ENCODE results near the gene WDR75.

WDR75 gene

GRCh38 chr2:189483571-189483970 is 42.3 kb downstream of the WDR75 start:
- Histone ChIP-seq H3K9me3 (ENCODE audit: insufficient read depth, low read depth, low read length) (no peaks in the 10 kb centered on the region), H3K27me3 (ENCODE audit: insufficient read depth, low read length) (no peaks in the 10 kb centered on the region), H3K27ac (ENCODE audit: low read length) (no peak overlapping the region), H3K9ac (ENCODE audit: low read depth, low read length) (no peak overlapping the region), H3K36me3 (ENCODE audit: insufficient read depth, low read depth, low read length) (no peaks in the 10 kb centered on the region), H3K4me1 (ENCODE audit: insufficient read depth, low read length) (no peaks in the 10 kb centered on the region), H3K4me3 (ENCODE audit: low read length) (no peak overlapping the region)

- Histone ChIP-seq H3K9ac (ENCODE audit: low read depth, low read length) (no peak overlapping the region), H3K9me3 (ENCODE audit: insufficient read depth, low read depth, low read length) (no peaks in the 10 kb centered on the region), H3K27ac (ENCODE audit: low read length) (no peak overlapping the region), H3K27me3 (ENCODE audit: insufficient read depth, low read length) (no peaks in the 10 kb centered on the region), H3K36me3 (ENCODE audit: insufficient read depth, low read depth, low read length) (no peaks in the 10 kb centered on the region), H3K4me3 (ENCODE audit: low read length) (no peak overlapping the region), H3K4me1 (ENCODE audit: insufficient read depth, low read length) (no peaks in the 10 kb centered on the region)
Measured at GRCh38 chr2:189483980-189484740, 42.9 kb downstream of the WDR75 start.

- Histone ChIP-seq H3K4me1 (ENCODE audit: insufficient read depth, low read length) (no peaks in the 10 kb centered on the region), H3K27me3 (ENCODE audit: insufficient read depth, low read length) (no peaks in the 10 kb centered on the region), H3K9ac (ENCODE audit: low read depth, low read length) (no peak overlapping the region), H3K36me3 (ENCODE audit: insufficient read depth, low read depth, low read length) (no peaks in the 10 kb centered on the region), H3K9me3 (ENCODE audit: insufficient read depth, low read depth, low read length) (no peaks in the 10 kb centered on the region), H3K27ac (ENCODE audit: low read length) (no peak overlapping the region), H3K4me3 (ENCODE audit: low read length) (no peak overlapping the region)
Measured at GRCh38 chr2:189485146-189485545, 43.9 kb downstream of the WDR75 start.

- Histone ChIP-seq H3K36me3 (ENCODE audit: insufficient read depth, low read depth, low read length) (no peaks in the 10 kb centered on the region), H3K4me1 (ENCODE audit: insufficient read depth, low read length) (no peaks in the 10 kb centered on the region), H3K27me3 (ENCODE audit: insufficient read depth, low read length) (no peaks in the 10 kb centered on the region), H3K9ac (ENCODE audit: low read depth, low read length) (no peak overlapping the region), H3K9me3 (ENCODE audit: insufficient read depth, low read depth, low read length) (no peaks in the 10 kb centered on the region), H3K27ac (ENCODE audit: low read length) (no peak overlapping the region), H3K4me3 (ENCODE audit: low read length) (no peak overlapping the region)
Measured at GRCh38 chr2:189486237-189486770, 45.0 kb downstream of the WDR75 start.

DNA sequence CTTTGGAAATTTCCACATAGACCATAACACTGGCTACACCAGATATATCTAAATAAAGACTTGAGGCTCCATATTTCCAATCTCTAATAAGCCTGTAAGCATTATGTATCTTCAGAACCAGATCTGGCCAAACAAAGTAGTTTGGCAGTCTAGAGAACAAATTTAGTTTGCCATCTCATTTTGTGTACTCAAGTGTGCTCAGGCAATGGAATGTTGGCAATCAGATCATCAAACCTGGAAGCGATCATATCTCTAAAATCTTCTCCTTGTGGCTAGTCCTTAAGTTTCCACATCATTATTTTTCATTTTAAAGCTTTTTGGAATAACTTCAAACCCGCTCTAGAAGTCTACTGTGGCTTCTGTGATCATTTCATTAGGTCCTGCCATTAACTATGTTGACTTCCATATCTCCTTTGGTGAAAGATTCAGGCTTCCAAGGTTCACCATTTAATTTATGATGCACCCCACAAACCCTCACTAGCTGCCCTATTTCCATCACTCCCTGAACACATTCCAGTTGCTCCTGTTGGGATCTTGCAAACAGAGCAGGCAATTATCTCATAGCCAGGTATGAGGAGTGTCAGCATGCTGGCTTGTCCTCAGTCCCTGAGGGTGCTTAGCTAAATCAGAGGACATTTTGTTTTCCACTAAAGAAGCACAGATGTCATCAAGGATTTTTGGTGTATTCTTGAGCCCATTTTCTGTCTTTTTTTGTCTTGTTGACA is 46.2 kb downstream of the WDR75 start:
- Histone ChIP-seq H3K27ac (ENCODE audit: low read length) (no peak overlapping the region), H3K4me3 (ENCODE audit: low read length) (no peak overlapping the region), H3K36me3 (ENCODE audit: insufficient read depth, low read depth, low read length) (no peaks in the 10 kb centered on the region), H3K9ac (ENCODE audit: low read depth, low read length) (no peak overlapping the region), H3K9me3 (ENCODE audit: insufficient read depth, low read depth, low read length) (no peaks in the 10 kb centered on the region), H3K27me3 (ENCODE audit: insufficient read depth, low read length) (no peaks in the 10 kb centered on the region), H3K4me1 (ENCODE audit: insufficient read depth, low read length) (no peaks in the 10 kb centered on the region)

- H3K9ac ChIP-seq (ENCODE audit: low read depth, low read length) = no peak overlapping the region
- H3K27me3 ChIP-seq (ENCODE audit: insufficient read depth, low read length) = no peaks in the 10 kb centered on the region
- no peaks in the 10 kb centered on the region for H3K4me1 ChIP-seq (ENCODE audit: insufficient read depth, low read length)
- H3K4me3 ChIP-seq (ENCODE audit: low read length) = no peak overlapping the region
- H3K27ac ChIP-seq (ENCODE audit: low read length) = no peak overlapping the region
- H3K36me3 ChIP-seq (ENCODE audit: insufficient read depth, low read depth, low read length) = no peaks in the 10 kb centered on the region
- no peaks in the 10 kb centered on the region for H3K9me3 ChIP-seq (ENCODE audit: insufficient read depth, low read depth, low read length)
Measured at GRCh38 chr2:189488008-189488310, 46.7 kb downstream of the WDR75 start.

DNA sequence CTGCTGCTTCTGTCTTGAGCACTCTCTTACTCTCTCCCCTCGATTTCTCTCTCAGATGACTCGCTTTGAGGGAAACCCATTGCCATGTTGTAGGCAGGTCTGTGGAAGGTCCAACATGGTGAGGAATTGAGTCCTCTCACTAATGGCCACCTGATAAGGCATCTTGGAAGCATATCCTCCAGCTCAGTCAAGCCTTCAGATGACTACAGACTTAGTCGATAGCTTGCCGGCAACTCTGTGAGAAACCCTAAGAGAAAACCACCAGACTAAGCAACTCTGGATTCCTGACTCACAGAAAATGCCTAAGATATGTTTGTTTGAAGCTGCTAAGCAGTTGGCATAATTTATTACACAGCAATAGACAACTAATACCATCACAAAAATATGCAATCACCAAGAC is 51.2 kb downstream of the WDR75 start:
- Histone ChIP-seq H3K27ac (ENCODE audit: low read length) (no peak overlapping the region), H3K4me3 (ENCODE audit: low read length) (no peak overlapping the region), H3K9me3 (ENCODE audit: insufficient read depth, low read depth, low read length) (no peaks in the 10 kb centered on the region), H3K9ac (ENCODE audit: low read depth, low read length) (no peak overlapping the region), H3K27me3 (ENCODE audit: insufficient read depth, low read length) (no peaks in the 10 kb centered on the region), H3K36me3 (ENCODE audit: insufficient read depth, low read depth, low read length) (no peaks in the 10 kb centered on the region), H3K4me1 (ENCODE audit: insufficient read depth, low read length) (no peaks in the 10 kb centered on the region)

- no peaks in the 10 kb centered on the region for H3K9me3 ChIP-seq (ENCODE audit: insufficient read depth, low read depth, low read length)
- H3K9ac ChIP-seq (ENCODE audit: low read depth, low read length) = no peak overlapping the region
- no peaks in the 10 kb centered on the region for H3K4me1 ChIP-seq (ENCODE audit: insufficient read depth, low read length)
- H3K27me3 ChIP-seq (ENCODE audit: insufficient read depth, low read length) = no peaks in the 10 kb centered on the region
- H3K27ac ChIP-seq (ENCODE audit: low read length) = no peak overlapping the region
- H3K4me3 ChIP-seq (ENCODE audit: low read length) = no peak overlapping the region
- no peaks in the 10 kb centered on the region for H3K36me3 ChIP-seq (ENCODE audit: insufficient read depth, low read depth, low read length)
Measured at GRCh38 chr2:189498205-189498604, 56.9 kb downstream of the WDR75 start.

DNA sequence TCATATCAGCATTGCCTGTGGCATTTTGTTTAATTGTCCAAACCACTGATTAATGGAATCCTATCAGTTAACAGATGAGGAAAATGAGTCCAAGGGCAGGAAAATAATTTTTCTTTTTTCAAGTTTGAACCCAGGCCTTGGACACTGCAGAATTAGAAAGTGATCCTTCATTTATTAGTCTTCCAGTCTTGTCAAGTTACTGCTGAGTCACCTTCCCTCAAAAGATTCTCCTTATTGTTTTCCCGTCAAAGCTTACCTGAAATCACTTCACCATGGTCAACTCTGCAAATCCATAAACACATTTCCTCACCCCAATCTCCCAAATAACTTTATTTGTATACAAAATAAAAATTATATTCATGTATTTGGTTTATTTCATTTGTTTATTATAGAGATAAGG is 57.9 kb downstream of the WDR75 start:
- Histone ChIP-seq H3K4me3 (ENCODE audit: low read length) (no peak overlapping the region), H3K9ac (ENCODE audit: low read depth, low read length) (no peak overlapping the region), H3K9me3 (ENCODE audit: insufficient read depth, low read depth, low read length) (no peaks in the 10 kb centered on the region), H3K27ac (ENCODE audit: low read length) (no peak overlapping the region), H3K27me3 (ENCODE audit: insufficient read depth, low read length) (no peaks in the 10 kb centered on the region), H3K36me3 (ENCODE audit: insufficient read depth, low read depth, low read length) (no peaks in the 10 kb centered on the region), H3K4me1 (ENCODE audit: insufficient read depth, low read length) (no peaks in the 10 kb centered on the region)

- Histone ChIP-seq H3K4me3 (ENCODE audit: low read length) (no peak overlapping the region), H3K27me3 (ENCODE audit: insufficient read depth, low read length) (no peaks in the 10 kb centered on the region), H3K9me3 (ENCODE audit: insufficient read depth, low read depth, low read length) (no peaks in the 10 kb centered on the region), H3K27ac (ENCODE audit: low read length) (no peak overlapping the region), H3K36me3 (ENCODE audit: insufficient read depth, low read depth, low read length) (no peaks in the 10 kb centered on the region), H3K9ac (ENCODE audit: low read depth, low read length) (no peak overlapping the region), H3K4me1 (ENCODE audit: insufficient read depth, low read length) (no peaks in the 10 kb centered on the region)
Measured at GRCh38 chr2:189500456-189501160, 59.3 kb downstream of the WDR75 start.

DNA sequence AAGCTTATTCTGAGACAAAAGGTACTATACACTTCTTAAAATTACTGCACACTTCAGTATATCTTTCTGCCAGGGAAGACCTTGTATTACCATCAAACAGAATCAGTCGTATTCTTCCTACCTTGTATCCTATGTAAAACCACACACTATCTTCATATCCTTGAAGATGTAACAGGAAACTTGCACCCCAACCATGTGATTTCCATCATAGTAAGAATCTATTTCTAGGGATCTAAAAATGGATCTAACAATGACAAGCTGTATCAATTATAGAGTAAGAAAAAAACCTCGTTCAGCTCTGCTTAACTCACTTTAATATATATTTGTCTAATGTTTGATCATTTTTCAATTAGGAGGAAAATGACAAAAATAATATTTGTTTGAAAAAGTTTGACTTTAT is 60.2 kb downstream of the WDR75 start:
- Histone ChIP-seq H3K27me3 (ENCODE audit: insufficient read depth, low read length) (no peaks in the 10 kb centered on the region), H3K27ac (ENCODE audit: low read length) (no peak overlapping the region), H3K36me3 (ENCODE audit: insufficient read depth, low read depth, low read length) (no peaks in the 10 kb centered on the region), H3K4me1 (ENCODE audit: insufficient read depth, low read length) (no peaks in the 10 kb centered on the region), H3K4me3 (ENCODE audit: low read length) (no peak overlapping the region), H3K9me3 (ENCODE audit: insufficient read depth, low read depth, low read length) (no peaks in the 10 kb centered on the region), H3K9ac (ENCODE audit: low read depth, low read length) (no peak overlapping the region)

GRCh38 chr2:189502714-189503113 is 61.4 kb downstream of the WDR75 start:
- Histone ChIP-seq H3K4me3 (ENCODE audit: low read length) (no peak overlapping the region), H3K27ac (ENCODE audit: low read length) (no peak overlapping the region), H3K36me3 (ENCODE audit: insufficient read depth, low read depth, low read length) (no peaks in the 10 kb centered on the region), H3K27me3 (ENCODE audit: insufficient read depth, low read length) (no peaks in the 10 kb centered on the region), H3K9ac (ENCODE audit: low read depth, low read length) (no peak overlapping the region), H3K4me1 (ENCODE audit: insufficient read depth, low read length) (no peaks in the 10 kb centered on the region), H3K9me3 (ENCODE audit: insufficient read depth, low read depth, low read length) (no peaks in the 10 kb centered on the region)

All from iPS-20b (cell line).